GM18861 (cell line): Measurements from ENCODE around the gene OTUD3.

ENCODE experiments used
- ATAC-seq: cut with Tn5 transposase; IDR thresholded peaks from one replicate; pipeline ENCODE4 v1.9.1; 2021; ENCODE audit not compliant: unreplicated experiment

OTUD3 gene

GRCh38 chr1:19946971-19947370 is 64.8 kb downstream of the OTUD3 start:
- no peak for ATAC-seq

- no peak for ATAC-seq
These were observed 66.8 kb downstream of the OTUD3 start for GRCh38 chr1:19949016-19949415.

GRCh38 chr1:19954059-19954458 is 71.9 kb downstream of the OTUD3 start:
- no peak for ATAC-seq

GRCh38 chr1:19955534-19956170 is 73.5 kb downstream of the OTUD3 start:
- no peak for ATAC-seq

- ATAC-seq: no peak
These were observed 75.6 kb downstream of the OTUD3 start for GRCh38 chr1:19957779-19958178.

GRCh38 chr1:19960591-19960990 is 78.4 kb downstream of the OTUD3 start:
- no peak for ATAC-seq
